Left cardiac atrium (tissue), 4 donors: Measurements from ENCODE around the gene P3H1. TPM values are rescaled to one million over a fixed set of nuclear protein-coding genes. Genes with fewer than 3 reads are reported as not detected.
A peak's percentile ranks its signal among the peaks of the same experiment; 100 is the strongest.
"Not testable (repeated sequence)": the region's sequence is repeated elsewhere in the genome, so short reads cannot be mapped to it uniquely, and the experiment has no call there.

Experiments
- ATAC-seq, 2 donors: fragments of 200-7000 bp; cut with Tn5 transposase; one replicate each; pipeline ENCODE4 v1.9.1; 2020; ENCODE audit warnings: mild to moderate bottlenecking in 2 of 2, moderate library complexity in 2 of 2
- DNase-seq: peaks from one replicate; pipeline ENCODE4 v3.0.0-alpha.2; 2020
- intact Hi-C, 2 donors: fragments of 100-400 bp; cut with DNase I; formaldehyde crosslinking; loops; one replicate each; pipeline versions ENCODE4 v1.14.1 to v1.15.1; 2022 to 2023
- total RNA-seq, 2 donors: library from RNA; stranded (reverse); fragmentation: NEBNext Ultra II Directional; extraction: Animal tissue kit (Norgen Biotek cat#: 25700); gene quantifications; one replicate each; pipeline ENCODE4 v1.2.1, GENCODE V29; 2021
- donor health status: DM: no; HTN: yes; CAD: no.
- donor health status: DM: no; HTN: yes; CAD: no; lungs with severe emphysema.
- donor health status: DM: yes; HTN: yes; CAD: no.
- donor health status: Dilated cardiomyopathy.

Gene P3H1
- total RNA-seq, 2 donors from 2014 or later: 16.2 to 17.7 TPM

- no peak for DNase-seq
- intact Hi-C loops: no loop called here
- ATAC-seq: peak; percentile 30 to 38
Observed at GRCh38 chr1:42737257-42737656, 29.6 kb downstream of the P3H1 start.

DNA sequence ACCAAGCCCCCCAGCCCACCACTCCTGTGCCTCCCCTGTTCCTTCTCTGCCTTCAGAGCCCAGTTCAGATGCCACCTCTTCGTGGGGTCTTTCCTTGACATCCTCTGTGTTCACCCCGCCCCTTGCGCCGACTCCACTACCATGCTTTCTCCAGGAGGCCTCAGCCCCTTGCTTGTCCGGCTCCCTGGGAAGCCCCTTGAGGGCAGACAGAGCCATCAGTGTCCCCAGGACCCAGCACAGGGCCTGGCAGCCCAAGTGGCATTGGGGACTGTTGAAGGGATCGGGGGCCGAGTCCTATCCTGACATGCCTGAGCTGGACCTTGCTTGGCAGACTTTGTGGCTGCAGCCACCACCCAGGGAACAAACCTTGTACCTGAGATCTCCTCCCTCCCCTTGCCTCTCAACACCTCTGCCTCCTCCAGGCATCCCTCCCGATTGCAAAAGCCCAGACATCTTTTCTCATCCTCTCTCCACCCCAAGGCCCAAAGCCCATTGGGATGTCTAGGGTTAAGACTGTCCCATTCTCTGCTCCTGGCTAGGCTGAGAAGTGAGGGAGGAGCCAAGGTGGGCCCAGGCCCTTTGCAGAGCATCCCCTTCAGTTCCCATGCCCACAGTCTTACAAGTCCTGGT, 30.1 kb downstream of the P3H1 start:
- no peak for ATAC-seq
- no peak for DNase-seq
- intact Hi-C loops: no loop called here

GRCh38 chr1:42736152-42736551, 30.7 kb downstream of the P3H1 start:
- DNase-seq (no peak), ATAC-seq (peak in 1 of 2 donors; percentile 24)
- intact Hi-C loops: no loop called here

- intact Hi-C loops: no loop called here
- ATAC-seq (no peak), DNase-seq (no peak)
Observed at GRCh38 chr1:42735477-42736105, 31.2 kb downstream of the P3H1 start.

DNA sequence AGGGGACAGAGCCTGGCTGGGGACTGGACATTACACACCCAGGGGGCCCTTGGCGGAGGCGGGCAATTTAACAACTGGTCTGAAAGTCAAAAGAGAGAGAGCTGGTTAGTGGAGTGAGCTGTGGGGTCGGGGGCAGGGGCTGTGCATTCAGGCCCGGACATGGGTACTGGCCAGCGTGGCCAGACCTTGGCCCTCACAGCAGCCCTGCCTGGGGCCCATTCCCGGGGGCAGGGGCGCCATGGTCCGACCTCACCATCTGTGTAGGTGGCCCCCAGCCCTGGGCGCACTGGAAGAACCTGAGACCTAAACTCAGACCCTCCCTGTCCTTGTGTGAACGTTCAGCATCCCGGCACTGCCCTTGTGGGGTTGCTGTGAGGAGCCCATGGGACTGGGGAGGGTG, 31.8 kb downstream of the P3H1 start:
- intact Hi-C loops: no loop called here
- DNase-seq (no peak), ATAC-seq (no peak)

GRCh38 chr1:42734201-42735035, 32.4 kb downstream of the P3H1 start:
- ATAC-seq (no peak), DNase-seq (no peak)
- intact Hi-C loops: no loop called here

- intact Hi-C loops: no loop called here
- no peak for DNase-seq
- no peak for ATAC-seq
Observed at GRCh38 chr1:42733415-42734200, 33.2 kb downstream of the P3H1 start.

GRCh38 chr1:42732126-42732680, 34.6 kb downstream of the P3H1 start:
- intact Hi-C loops: no loop called here
- ATAC-seq (no peak), DNase-seq (no peak)

DNA sequence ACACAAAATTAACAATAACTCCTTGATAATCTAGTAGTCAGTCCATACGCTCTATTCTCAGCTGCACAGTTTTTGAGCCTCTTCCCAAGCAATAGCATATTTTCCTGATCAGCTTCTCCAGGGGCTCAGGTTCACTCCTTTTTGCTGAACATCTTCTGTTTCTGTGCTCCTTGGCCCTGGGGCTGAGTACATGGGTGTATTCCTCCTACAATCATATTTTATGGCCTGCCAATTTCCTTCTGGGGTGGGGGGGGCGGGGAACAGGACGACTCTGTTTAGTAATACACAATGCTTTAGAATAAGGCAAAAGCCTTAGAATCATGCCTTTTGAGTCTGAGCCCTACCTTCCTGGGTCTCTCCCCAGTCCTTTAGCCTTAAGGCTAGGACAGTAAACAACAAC, 35.2 kb downstream of the P3H1 start:
- no peak for DNase-seq
- no peak for ATAC-seq
- intact Hi-C loops: no loop called here

DNA sequence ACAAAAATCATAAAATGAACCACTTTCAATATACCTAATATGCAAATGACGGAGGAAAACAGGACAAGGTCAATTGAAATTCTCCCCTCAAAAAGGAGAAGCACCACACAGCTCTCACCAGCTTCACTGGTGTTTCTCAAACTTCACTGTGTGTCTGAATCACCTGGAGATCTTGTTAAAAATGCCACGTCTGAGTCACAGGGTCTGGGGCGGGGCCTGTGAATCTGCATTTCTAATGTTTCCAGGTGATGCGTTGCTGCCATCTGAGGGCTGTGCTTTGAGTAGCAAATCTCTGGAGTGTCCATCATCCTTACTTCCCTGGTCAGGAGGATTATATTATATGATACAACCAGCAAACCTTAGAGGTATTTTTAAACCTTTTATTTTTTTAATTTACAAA, 35.8 kb downstream of the P3H1 start:
- intact Hi-C loops: no loop called here
- ATAC-seq (no peak), DNase-seq (no peak)

DNA sequence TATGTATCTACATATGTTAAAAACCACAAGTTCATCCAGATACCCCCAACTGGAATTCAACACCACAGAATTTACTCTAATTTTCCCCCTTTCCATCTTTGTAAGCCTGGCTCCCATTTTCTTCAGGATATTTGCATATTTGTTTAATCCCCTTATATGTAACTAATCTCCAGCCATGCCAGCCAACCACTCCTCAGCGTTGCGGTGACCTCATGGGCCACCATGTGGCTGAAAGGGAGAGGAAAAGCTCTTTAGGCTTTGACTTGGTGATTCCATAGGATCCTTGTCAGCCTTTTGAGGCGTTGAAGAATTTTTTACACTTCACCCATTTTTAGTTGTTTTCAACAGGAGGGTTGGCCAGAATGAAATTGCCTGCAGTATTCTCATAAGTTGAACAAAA, 36.8 kb downstream of the P3H1 start:
- DNase-seq: no peak
- intact Hi-C loops: no loop called here
- ATAC-seq: no peak

DNA sequence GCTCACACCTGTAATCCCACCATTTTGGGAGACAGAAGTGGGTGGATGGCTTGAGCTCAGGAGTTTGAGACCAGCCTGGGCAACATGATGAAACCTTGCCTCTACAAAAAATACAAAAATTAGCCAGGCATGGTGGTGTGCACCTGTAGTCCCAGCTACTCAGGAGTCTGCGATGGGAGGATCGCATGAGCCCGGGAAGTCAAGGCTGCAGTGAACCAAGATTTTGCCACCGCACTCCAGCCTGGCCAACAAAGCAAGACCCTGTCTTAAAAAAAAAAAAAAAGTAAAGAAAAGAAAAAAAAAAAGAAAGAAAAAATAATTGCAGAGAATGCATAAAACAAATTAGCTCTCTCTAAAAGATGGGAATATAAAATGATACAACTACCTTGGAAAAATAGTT, 41.0 kb downstream of the P3H1 start:
- intact Hi-C loops, ATAC-seq, DNase-seq: not testable (repeated sequence)

GRCh38 chr1:42723511-42723910, 43.3 kb downstream of the P3H1 start:
- no peak for ATAC-seq
- intact Hi-C loops: no loop called here
- no peak for DNase-seq

GRCh38 chr1:42722403-42722802, 44.4 kb downstream of the P3H1 start:
- ATAC-seq, DNase-seq, intact Hi-C loops: not testable (repeated sequence)

DNA sequence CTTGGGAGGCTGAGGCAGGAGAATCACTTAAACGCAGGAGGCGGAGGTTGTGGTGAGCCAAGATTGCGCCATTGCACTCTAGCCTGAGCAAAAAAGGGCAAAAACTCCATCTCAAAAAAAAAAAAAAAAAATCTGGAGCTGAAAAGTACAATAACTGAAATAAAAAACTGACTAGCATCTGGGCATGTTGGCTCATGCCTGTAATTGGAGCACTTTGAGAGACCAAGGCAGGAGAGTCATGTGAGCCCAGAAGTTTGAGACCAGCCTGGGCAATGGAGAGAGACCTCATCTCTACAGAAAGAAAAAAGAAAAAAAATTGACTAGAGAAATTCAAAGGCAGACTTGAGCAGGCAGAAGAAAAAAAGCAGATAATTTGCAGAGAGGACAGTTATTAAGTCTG, 44.9 kb downstream of the P3H1 start:
- ATAC-seq (no peak), DNase-seq (no peak)
- intact Hi-C loops: no loop called here

DNA sequence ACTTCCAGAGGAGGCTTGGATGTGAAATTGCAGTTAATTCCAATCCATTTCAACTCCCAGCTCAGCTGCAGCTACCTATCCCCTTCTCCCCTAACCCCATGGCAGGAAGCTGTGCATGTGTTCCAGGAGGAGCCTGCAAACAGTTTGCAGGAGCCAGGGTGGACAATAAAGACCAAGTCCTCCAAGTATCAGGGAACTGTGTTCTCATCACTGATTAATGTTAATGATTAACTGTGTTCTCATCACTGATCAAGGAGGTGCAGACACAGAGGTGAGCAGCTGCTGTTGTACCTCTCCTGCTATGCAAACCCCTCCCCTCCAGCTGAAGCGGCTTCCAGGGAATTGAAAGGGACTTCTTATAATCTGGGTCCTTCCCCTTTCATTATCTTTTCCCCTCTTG, 46.0 kb downstream of the P3H1 start:
- intact Hi-C loops: no loop called here
- no peak for ATAC-seq
- no peak for DNase-seq

- DNase-seq, intact Hi-C loops, ATAC-seq: not testable (repeated sequence)
Observed at GRCh38 chr1:42714441-42714840, 52.4 kb downstream of the P3H1 start.

DNA sequence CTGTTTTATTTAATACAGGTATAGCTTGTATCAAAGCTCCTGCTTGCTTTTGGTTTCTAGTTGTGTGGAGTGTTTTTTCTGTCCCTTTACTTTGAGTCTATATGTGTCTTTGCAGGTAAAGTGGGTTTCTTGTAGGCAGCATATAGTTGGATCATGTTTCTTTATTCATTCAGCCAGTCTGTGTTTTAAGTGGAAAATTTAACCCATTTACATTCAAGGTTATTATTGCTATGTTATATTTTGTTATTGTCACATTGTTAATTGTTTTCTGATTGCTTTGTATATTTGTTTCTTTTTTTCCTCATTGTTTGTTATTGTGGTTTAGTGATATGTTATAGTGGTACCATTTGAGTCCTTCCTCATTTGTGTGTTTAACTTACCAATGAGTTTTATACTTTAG, 53.5 kb downstream of the P3H1 start:
- no peak for DNase-seq
- intact Hi-C loops: no loop called here
- no peak for ATAC-seq

DNA sequence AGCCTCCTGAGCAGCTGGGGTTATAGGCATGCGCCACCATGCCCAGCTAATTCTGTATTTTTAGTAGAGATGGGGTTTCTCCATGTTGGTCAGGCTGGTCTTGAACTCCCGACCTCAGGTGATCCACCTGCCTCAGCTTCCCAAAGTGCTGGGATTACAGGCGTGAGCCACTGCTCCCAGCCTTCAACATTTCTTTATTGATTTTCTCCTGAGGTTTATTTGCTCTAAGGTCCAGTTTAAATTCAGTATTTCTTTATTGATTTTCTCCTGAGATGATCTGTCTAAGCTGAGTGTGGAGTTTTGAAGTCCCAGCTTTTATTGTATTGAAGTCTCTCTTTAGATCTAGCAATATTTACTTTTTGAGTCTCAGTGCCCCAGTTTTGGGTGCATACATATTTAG, 54.0 kb downstream of the P3H1 start:
- ATAC-seq, DNase-seq, intact Hi-C loops: not testable (repeated sequence)
